Body of pancreas (tissue), 4 donors: ENCODE data around the gene TRIM44.

Experiments used
- POLR2A ChIP-seq, 3 donors: fragments of 450-650 bp; IDR thresholded peaks; one replicate each; pipeline ENCODE4 v1.6.1; 2016; ENCODE audit warnings: antibody characterized with exemption in 3 of 3, mild to moderate bottlenecking in 2 of 3
- TF ChIP-seq, protein P1 (sequence below), 7 experiments: fragments of 450-650 bp in 4 of 7; fragments of 200-600 bp in 3 of 7; sonication (generic) in 3 of 7; IDR thresholded peaks; one replicate each; pipeline ENCODE4 v1.5.1; 2016 to 2019; ENCODE audit warnings: antibody characterized with exemption in 7 of 7

DNA sequence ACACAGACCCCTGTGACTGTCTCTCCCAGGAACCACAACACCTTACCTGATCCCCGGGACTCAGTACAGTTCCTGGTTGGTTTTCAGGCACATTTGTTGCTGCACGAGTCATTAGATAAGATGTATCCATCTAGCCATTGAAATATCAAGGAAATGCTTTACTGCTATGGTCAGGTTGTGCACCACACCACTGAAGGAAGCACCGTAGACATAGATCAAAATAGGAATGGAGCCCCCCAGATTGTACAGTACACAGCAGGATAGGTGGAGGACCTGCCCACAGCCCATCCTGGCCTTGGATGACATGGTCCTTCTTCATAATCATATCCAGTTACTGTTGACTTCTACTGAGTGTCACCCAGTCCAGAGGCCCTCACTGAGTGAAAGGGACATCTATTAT, 195.3 kb downstream of the TRIM44 start:
- TF ChIP-seq, protein P1, sequence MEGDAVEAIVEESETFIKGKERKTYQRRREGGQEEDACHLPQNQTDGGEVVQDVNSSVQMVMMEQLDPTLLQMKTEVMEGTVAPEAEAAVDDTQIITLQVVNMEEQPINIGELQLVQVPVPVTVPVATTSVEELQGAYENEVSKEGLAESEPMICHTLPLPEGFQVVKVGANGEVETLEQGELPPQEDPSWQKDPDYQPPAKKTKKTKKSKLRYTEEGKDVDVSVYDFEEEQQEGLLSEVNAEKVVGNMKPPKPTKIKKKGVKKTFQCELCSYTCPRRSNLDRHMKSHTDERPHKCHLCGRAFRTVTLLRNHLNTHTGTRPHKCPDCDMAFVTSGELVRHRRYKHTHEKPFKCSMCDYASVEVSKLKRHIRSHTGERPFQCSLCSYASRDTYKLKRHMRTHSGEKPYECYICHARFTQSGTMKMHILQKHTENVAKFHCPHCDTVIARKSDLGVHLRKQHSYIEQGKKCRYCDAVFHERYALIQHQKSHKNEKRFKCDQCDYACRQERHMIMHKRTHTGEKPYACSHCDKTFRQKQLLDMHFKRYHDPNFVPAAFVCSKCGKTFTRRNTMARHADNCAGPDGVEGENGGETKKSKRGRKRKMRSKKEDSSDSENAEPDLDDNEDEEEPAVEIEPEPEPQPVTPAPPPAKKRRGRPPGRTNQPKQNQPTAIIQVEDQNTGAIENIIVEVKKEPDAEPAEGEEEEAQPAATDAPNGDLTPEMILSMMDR (IDR thresholded peaks at IDR 0.05), result no peak
- no peak for TF ChIP-seq POLR2A (IDR thresholded peaks at IDR 0.05)
